HepG2 (cell line): Measurements from ENCODE around the gene ZNRD2. TPM values are rescaled to one million over a fixed set of nuclear protein-coding genes. Genes with fewer than 3 reads are reported as not detected.

ENCODE experiments used
- ADNP ChIP-seq: sonication (generic); formaldehyde crosslinking; IDR thresholded peaks from 2 replicates; pipeline ENCODE4 v1.4.0; 2020; ENCODE audit warnings: missing genetic modification reagents
- BORCS8-MEF2B ChIP-seq: sonication (generic); formaldehyde crosslinking; IDR thresholded peaks from 2 replicates; pipeline ENCODE4 v1.8.0; 2022; ENCODE audit warnings: mild to moderate bottlenecking, missing genetic modification reagents
- GRHL1 ChIP-seq: sonication (generic); formaldehyde crosslinking; conservative IDR thresholded peaks from 2 replicates; pipeline ENCODE4 v1.8.0; 2022; ENCODE audit warnings: missing genetic modification reagents
- MAZ ChIP-seq, 2 experiments: sonication (generic) in 1 of 2; formaldehyde crosslinking in 1 of 2; IDR thresholded peaks; 2 replicates each; pipeline versions ENCODE4 v1.5.0 to v1.6.1; 2012 to 2020; ENCODE audit warnings: low read depth in 2 of 2, mild to moderate bottlenecking in 2 of 2, borderline replicate concordance in 1 of 2, improper control_type of control experiment in 1 of 2, low read length in 1 of 2, missing genetic modification reagents in 1 of 2, moderate library complexity in 1 of 2
- MBNL3 ChIP-seq: fragments of 250-450 bp; sonication (Bioruptor Pico); conservative IDR thresholded peaks from 2 replicates; pipeline ENCODE4 v1.8.0; 2022; ENCODE audit warnings: mild to moderate bottlenecking, inconsistent platforms
- MIER2 ChIP-seq: IDR thresholded peaks from 2 replicates; pipeline ENCODE4 v1.6.1; 2016; ENCODE audit warnings: missing biosample characterization, missing genetic modification reagents
- POLR2G ChIP-seq: fragments of 200-400 bp; formaldehyde crosslinking; IDR thresholded peaks from 2 replicates; pipeline ENCODE4 v1.6.1; 2018; ENCODE audit warnings: mild to moderate bottlenecking, low read depth, low read length, moderate library complexity
- RBM39 ChIP-seq: fragments of 200-400 bp; formaldehyde crosslinking; IDR thresholded peaks from one replicate; pipeline ENCODE4 v1.6.1; 2018; ENCODE audit warnings: antibody characterized with exemption, mild to moderate bottlenecking, low read depth, low read length; ENCODE audit not compliant: poor library complexity, severe bottlenecking
- RFXANK ChIP-seq: IDR thresholded peaks from 2 replicates; pipeline ENCODE4 v1.6.1; 2016
- SP4 ChIP-seq: sonication (generic); formaldehyde crosslinking; IDR thresholded peaks from 2 replicates; pipeline ENCODE4 v1.8.1; 2023; ENCODE audit warnings: mild to moderate bottlenecking, missing genetic modification reagents
- TAF1 ChIP-seq: sonication (generic); formaldehyde crosslinking; IDR thresholded peaks from 2 replicates; pipeline ENCODE4 v1.4.0; 2020; ENCODE audit warnings: missing genetic modification reagents
- ZNF232 ChIP-seq: sonication (generic); formaldehyde crosslinking; IDR thresholded peaks from 2 replicates; pipeline ENCODE4 v1.4.0; 2020; ENCODE audit warnings: missing genetic modification reagents, borderline replicate concordance
- ZNF292 ChIP-seq: sonication (generic); formaldehyde crosslinking; IDR thresholded peaks from 2 replicates; pipeline ENCODE4 v1.8.1; 2022; ENCODE audit warnings: mild to moderate bottlenecking, low read depth, missing genetic modification reagents, borderline replicate concordance
- ZNF317 ChIP-seq: sonication (generic); formaldehyde crosslinking; IDR thresholded peaks from 2 replicates; pipeline ENCODE4 v1.5.0; 2020; ENCODE audit warnings: mild to moderate bottlenecking, missing genetic modification reagents
- ZNF530 ChIP-seq: sonication (generic); formaldehyde crosslinking; IDR thresholded peaks from 2 replicates; pipeline ENCODE4 v1.5.0; 2020; ENCODE audit warnings: low read depth, mild to moderate bottlenecking, missing genetic modification reagents
- ZNF569 ChIP-seq: sonication (generic); formaldehyde crosslinking; IDR thresholded peaks from 2 replicates; pipeline ENCODE4 v1.5.0; 2020; ENCODE audit warnings: mild to moderate bottlenecking, missing genetic modification reagents, moderate library complexity, borderline replicate concordance
- ZNF784 ChIP-seq: sonication (generic); formaldehyde crosslinking; IDR thresholded peaks from 2 replicates; pipeline ENCODE4 v1.5.1; 2020; ENCODE audit warnings: missing genetic modification reagents, mild to moderate bottlenecking, borderline replicate concordance
- polyA plus RNA-seq, 8 experiments: library from polyadenylated mRNA; depleted of rRNA in 3 of 8; stranded (reverse) in 7 of 8; unstranded in 1 of 8; fragments of >200 nt; fragmentation: Illumina TruSeq in 4 of 8; extraction: Trizol in 4 of 8; gene quantifications; 2 replicates each; pipeline versions ENCODE4 v1.2.1 to v1.2.3, GENCODE V29; 2011 to 2016; ENCODE audit warnings: low read depth in 4 of 8, missing spikeins in 1 of 8, mixed read lengths in 1 of 8; ENCODE audit not compliant: insufficient read depth in 1 of 8
- total RNA-seq, 5 experiments: library from RNA; depleted of rRNA; stranded (reverse); fragments of >200 nt; fragmentation: Illumina TruSeq; extraction: Trizol; gene quantifications; 2 replicates each; pipeline ENCODE4 v1.2.3, GENCODE V29; 2016; ENCODE audit warnings: low read depth in 1 of 5
- TF ChIP-seq, protein P1 (sequence below): sonication (generic); formaldehyde crosslinking; IDR thresholded peaks from 2 replicates; pipeline ENCODE4 v1.5.0; 2020; ENCODE audit warnings: missing genetic modification reagents, mild to moderate bottlenecking, borderline replicate concordance
- TF ChIP-seq, protein P2 (sequence below): sonication (generic); formaldehyde crosslinking; IDR thresholded peaks from 2 replicates; pipeline ENCODE4 v1.4.0; 2020; ENCODE audit warnings: mild to moderate bottlenecking, missing genetic modification reagents
- TF ChIP-seq, protein P3 (sequence below): sonication (generic); IDR thresholded peaks from 2 replicates; pipeline ENCODE4 v1.6.1; 2016; ENCODE audit warnings: low read depth, borderline replicate concordance

Gene ZNRD2
- total and polyA plus RNA-seq, 2 of the 13 experiments (the other 11 are each of a cell fraction or from before 2014, with no cell fraction given) = 29.2 to 34.0 TPM

GRCh38 chr11:65616575-65617001 lies 46.3 kb downstream of the ZNRD2 start (continued):
- no peak for TF ChIP-seq ZNF292
- TF ChIP-seq ZNF317 = no peak
- TF ChIP-seq POLR2G = peak; percentile 7
- TF ChIP-seq BORCS8-MEF2B (CRISPR knock-in tag) = no peak
- TF ChIP-seq ZNF569 (CRISPR knock-in tag) = no peak
- no peak for TF ChIP-seq ADNP (CRISPR knock-in tag)
- TF ChIP-seq MBNL3 = no peak
- TF ChIP-seq SP4 (CRISPR knock-in tag) = 0 out of 2 replicates have a peak, but pooled peaks have one; percentile 24
- no peak for TF ChIP-seq ZNF784 (CRISPR knock-in tag)
- no peak for TF ChIP-seq RFXANK (CRISPR knock-in tag)
- TF ChIP-seq ZNF232 = no peak
- TF ChIP-seq TAF1 = peak; percentile 6; the same call in 1 of the 2 replicates
- TF ChIP-seq ZNF530 (CRISPR knock-in tag) = no peak
- TF ChIP-seq, protein P1, sequence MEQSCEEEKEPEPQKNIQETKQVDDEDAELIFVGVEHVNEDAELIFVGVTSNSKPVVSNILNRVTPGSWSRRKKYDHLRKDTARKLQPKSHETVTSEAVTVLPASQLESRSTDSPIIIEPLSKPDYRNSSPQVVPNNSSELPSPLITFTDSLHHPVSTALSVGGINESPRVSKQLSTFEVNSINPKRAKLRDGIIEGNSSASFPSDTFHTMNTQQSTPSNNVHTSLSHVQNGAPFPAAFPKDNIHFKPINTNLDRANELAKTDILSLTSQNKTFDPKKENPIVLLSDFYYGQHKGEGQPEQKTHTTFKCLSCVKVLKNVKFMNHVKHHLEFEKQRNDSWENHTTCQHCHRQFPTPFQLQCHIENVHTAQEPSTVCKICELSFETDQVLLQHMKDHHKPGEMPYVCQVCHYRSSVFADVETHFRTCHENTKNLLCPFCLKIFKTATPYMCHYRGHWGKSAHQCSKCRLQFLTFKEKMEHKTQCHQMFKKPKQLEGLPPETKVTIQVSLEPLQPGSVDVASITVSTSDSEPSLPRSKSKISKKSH (CRISPR knock-in tag) = no peak
- no peak for TF ChIP-seq MAZ (IDR thresholded peaks at IDR 0.05; ENCODE audit: borderline replicate concordance, low read depth, low read length)
- TF ChIP-seq MAZ (CRISPR knock-in tag; IDR thresholded peaks at IDR 0.05; ENCODE audit: low read depth) = no peak
- TF ChIP-seq, protein P2, sequence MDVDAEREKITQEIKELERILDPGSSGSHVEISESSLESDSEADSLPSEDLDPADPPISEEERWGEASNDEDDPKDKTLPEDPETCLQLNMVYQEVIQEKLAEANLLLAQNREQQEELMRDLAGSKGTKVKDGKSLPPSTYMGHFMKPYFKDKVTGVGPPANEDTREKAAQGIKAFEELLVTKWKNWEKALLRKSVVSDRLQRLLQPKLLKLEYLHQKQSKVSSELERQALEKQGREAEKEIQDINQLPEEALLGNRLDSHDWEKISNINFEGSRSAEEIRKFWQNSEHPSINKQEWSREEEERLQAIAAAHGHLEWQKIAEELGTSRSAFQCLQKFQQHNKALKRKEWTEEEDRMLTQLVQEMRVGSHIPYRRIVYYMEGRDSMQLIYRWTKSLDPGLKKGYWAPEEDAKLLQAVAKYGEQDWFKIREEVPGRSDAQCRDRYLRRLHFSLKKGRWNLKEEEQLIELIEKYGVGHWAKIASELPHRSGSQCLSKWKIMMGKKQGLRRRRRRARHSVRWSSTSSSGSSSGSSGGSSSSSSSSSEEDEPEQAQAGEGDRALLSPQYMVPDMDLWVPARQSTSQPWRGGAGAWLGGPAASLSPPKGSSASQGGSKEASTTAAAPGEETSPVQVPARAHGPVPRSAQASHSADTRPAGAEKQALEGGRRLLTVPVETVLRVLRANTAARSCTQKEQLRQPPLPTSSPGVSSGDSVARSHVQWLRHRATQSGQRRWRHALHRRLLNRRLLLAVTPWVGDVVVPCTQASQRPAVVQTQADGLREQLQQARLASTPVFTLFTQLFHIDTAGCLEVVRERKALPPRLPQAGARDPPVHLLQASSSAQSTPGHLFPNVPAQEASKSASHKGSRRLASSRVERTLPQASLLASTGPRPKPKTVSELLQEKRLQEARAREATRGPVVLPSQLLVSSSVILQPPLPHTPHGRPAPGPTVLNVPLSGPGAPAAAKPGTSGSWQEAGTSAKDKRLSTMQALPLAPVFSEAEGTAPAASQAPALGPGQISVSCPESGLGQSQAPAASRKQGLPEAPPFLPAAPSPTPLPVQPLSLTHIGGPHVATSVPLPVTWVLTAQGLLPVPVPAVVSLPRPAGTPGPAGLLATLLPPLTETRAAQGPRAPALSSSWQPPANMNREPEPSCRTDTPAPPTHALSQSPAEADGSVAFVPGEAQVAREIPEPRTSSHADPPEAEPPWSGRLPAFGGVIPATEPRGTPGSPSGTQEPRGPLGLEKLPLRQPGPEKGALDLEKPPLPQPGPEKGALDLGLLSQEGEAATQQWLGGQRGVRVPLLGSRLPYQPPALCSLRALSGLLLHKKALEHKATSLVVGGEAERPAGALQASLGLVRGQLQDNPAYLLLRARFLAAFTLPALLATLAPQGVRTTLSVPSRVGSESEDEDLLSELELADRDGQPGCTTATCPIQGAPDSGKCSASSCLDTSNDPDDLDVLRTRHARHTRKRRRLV (CRISPR knock-in tag) = no peak
- TF ChIP-seq RBM39 = no peak
- no peak for TF ChIP-seq GRHL1 (CRISPR knock-in tag)
- TF ChIP-seq MIER2 (CRISPR knock-in tag) = no peak
- TF ChIP-seq, protein P3, sequence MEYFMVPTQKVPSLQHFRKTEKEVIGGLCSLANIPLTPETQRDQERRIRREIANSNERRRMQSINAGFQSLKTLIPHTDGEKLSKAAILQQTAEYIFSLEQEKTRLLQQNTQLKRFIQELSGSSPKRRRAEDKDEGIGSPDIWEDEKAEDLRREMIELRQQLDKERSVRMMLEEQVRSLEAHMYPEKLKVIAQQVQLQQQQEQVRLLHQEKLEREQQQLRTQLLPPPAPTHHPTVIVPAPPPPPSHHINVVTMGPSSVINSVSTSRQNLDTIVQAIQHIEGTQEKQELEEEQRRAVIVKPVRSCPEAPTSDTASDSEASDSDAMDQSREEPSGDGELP = no peak
